Activated CD8-positive, alpha-beta memory T cell treated with anti-CD3 and anti-CD28 coated beads, Interleukin-2, amount 10 ng/mL, durations not matched to agents 7 days and 5 days (primary cell): ENCODE data around the gene PNMA8C. TPM values are rescaled to one million over a fixed set of nuclear protein-coding genes. Genes with fewer than 3 reads are reported as not detected.

Experiments used
- ATAC-seq: fragments of 150-1000 bp; cut with Tn5 transposase; one replicate; pipeline ENCODE4 v1.10.0; 2021; ENCODE audit warnings: moderate library complexity
- CTCF ChIA-PET: fragments of 350-600 bp; sonication (Branson Sonifier 250); formaldehyde crosslinking; loops from one replicate; lab custom pipeline; 2021; ENCODE audit warnings: antibody characterized with exemption; lab: Charles Lee
- DNase-seq: peaks from one replicate; pipeline ENCODE4 v3.0.0-alpha.2; 2020
- H3K27ac Mint-ChIP-seq: one replicate; pipeline ENCODE4 v1.8.0; 2021; ENCODE audit warnings: mild to moderate bottlenecking, mixed read lengths
- H3K27me3 Mint-ChIP-seq: one replicate; pipeline ENCODE4 v1.8.0; 2021; ENCODE audit warnings: mixed read lengths
- H3K36me3 Mint-ChIP-seq: one replicate; pipeline ENCODE4 v1.8.0; 2021; ENCODE audit warnings: mild to moderate bottlenecking, mixed read lengths
- H3K4me1 Mint-ChIP-seq: one replicate; pipeline ENCODE4 v1.8.0; 2021; ENCODE audit warnings: mixed read lengths
- H3K4me3 Mint-ChIP-seq: one replicate; pipeline ENCODE4 v1.8.0; 2021; ENCODE audit warnings: mild to moderate bottlenecking, moderate library complexity, mixed read lengths
- H3K9me3 Mint-ChIP-seq: one replicate; pipeline ENCODE4 v1.8.0; 2022; ENCODE audit warnings: low read depth, mixed read lengths
- total RNA-seq, 2 experiments: library from RNA; stranded (reverse); gene quantifications; one replicate each; pipeline ENCODE4 v1.2.3, GENCODE V29; 2021

PNMA8C gene
- total RNA-seq, 2 experiments from 2014 or later = not detected

- no peaks in the 10 kb centered on the region for H3K9me3 Mint-ChIP-seq
- CTCF ChIA-PET = no interaction called here
- no peaks in the 10 kb centered on the region for H3K4me1 Mint-ChIP-seq
Measured at GRCh38 chr19:46460055-46460454, 31.3 kb upstream of the PNMA8C start.

DNA sequence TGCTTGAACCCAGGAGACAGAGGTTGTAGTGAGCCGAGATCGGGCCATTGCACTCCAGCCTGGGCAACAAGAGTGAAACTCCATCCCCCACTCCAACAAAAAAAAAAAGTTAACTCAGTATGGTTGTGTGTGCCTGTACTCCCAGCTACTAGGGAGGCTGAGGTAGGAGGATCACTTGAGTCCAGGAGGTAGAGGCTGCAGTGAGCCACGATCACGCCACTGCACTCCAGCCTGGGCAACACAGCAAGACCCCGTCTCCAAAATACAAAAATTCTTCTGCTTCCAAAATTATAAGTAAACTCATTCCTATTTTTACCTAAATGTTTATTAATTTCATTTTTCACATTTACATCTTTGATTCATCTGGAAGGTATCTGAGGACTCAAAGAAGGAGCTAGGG, 28.2 kb upstream of the PNMA8C start:
- DNase-seq (no peak), ATAC-seq (no peak)
- CTCF ChIA-PET = interaction anchor here (1.0 to 1.7 kb wide), 3 partner anchors 12 to 86 kb away, joined by 3 to 5 read pairs (median 5); no protein-coding TSS in a partner anchor
- Mint-ChIP-seq H3K4me3 (no peak overlapping the region), H3K27me3 (peaks cover 21% of the 10 kb centered on the region), H3K4me1 (no peaks in the 10 kb centered on the region), H3K9me3 (no peaks in the 10 kb centered on the region), H3K27ac (no peak overlapping the region), H3K36me3 (no peaks in the 10 kb centered on the region)

More at GRCh38 chr19:46460055-46460454, 31.3 kb upstream of the PNMA8C start:
- H3K27me3 Mint-ChIP-seq = peaks cover 27% of the 10 kb centered on the region
- H3K4me3 Mint-ChIP-seq = no peak overlapping the region
- no peak for ATAC-seq
- no peak for DNase-seq
- H3K36me3 Mint-ChIP-seq = no peaks in the 10 kb centered on the region
- no peak overlapping the region for H3K27ac Mint-ChIP-seq

DNA sequence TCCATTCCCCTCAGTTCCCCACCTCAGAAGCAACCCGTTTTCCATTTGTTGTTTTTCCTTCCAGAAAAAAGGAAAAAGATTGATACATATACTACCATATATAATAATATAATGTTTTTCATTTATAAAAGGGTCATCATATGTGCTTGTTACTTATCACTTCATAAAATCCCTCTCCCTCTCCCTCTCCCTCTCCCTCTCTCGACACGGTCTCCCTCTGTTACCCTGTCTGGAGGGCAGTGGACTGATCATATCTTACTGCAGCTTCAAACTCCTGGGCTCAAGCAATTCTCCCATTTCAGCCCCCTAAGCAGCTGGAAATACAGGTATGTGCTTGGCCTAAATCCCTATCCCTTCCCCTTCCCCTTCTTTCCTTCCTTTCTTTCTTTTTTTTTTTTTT, 25.5 kb upstream of the PNMA8C start:
- ATAC-seq (no peak), DNase-seq (no peak)
- Mint-ChIP-seq H3K27me3 (peaks cover 26% of the 10 kb centered on the region), H3K9me3 (peaks cover 3% of the 10 kb centered on the region), H3K4me3 (no peak overlapping the region), H3K36me3 (peaks cover 2% of the 10 kb centered on the region), H3K27ac (no peak overlapping the region), H3K4me1 (no peaks in the 10 kb centered on the region)
- CTCF ChIA-PET = no interaction called here

DNA sequence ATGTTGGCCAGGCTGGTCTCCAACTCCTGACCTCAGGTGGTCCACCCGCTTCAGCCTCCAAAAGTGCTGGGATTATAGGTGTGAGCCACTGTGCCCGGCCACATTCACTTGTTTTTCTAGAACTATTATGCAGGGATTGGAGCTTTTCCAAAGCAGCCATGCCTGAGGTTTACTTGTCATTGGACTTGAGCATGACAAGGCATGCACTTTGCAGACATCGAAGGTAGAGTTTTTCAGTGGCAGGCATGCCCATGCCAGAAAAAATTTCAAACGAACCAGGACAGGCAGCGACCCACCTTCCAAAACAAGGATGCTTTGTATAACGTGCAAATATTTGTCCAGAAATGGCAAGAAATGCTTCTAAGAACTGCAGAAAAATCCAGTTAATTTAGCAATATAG, 24.9 kb upstream of the PNMA8C start:
- Mint-ChIP-seq H3K4me1 (no peaks in the 10 kb centered on the region), H3K27ac (no peak overlapping the region), H3K27me3 (peaks cover 28% of the 10 kb centered on the region), H3K36me3 (peaks cover 2% of the 10 kb centered on the region), H3K9me3 (peaks cover 3% of the 10 kb centered on the region), H3K4me3 (no peak overlapping the region)
- CTCF ChIA-PET = no interaction called here
- ATAC-seq = no peak
- DNase-seq = no peak

DNA sequence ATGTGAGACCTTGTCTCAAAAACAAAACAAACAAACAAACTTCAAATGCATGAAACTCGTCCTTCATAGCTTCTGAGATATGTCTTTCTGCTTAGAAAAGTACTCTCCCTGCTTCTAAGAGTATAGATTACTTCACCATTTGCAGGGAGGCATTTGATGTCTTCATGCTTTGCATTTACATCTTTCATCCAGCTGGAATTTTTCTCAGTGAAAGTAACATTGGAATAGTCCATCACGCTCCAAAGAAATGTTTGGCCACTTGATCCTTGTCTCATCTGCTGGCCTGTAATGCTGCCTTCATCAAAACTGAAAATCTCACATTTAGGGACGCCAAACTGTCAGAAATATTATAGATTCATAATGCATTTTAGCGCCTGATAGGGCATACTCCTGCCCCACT, 23.4 kb upstream of the PNMA8C start:
- H3K27ac Mint-ChIP-seq = no peak overlapping the region
- H3K36me3 Mint-ChIP-seq = peaks cover 2% of the 10 kb centered on the region
- CTCF ChIA-PET = no interaction called here
- DNase-seq (no peak), ATAC-seq (no peak)
- H3K9me3 Mint-ChIP-seq = peaks cover 3% of the 10 kb centered on the region
- H3K4me1 Mint-ChIP-seq = no peaks in the 10 kb centered on the region
- peaks cover 31% of the 10 kb centered on the region for H3K27me3 Mint-ChIP-seq
- H3K4me3 Mint-ChIP-seq = no peak overlapping the region

GRCh38 chr19:46451352-46451751, 22.6 kb upstream of the PNMA8C start:
- Mint-ChIP-seq H3K36me3 (peaks cover 2% of the 10 kb centered on the region), H3K27me3 (peaks cover 28% of the 10 kb centered on the region), H3K4me3 (no peak overlapping the region), H3K9me3 (peaks cover 3% of the 10 kb centered on the region), H3K4me1 (no peaks in the 10 kb centered on the region), H3K27ac (no peak overlapping the region)
- DNase-seq (no peak), ATAC-seq (no peak)
- CTCF ChIA-PET = no interaction called here

- Mint-ChIP-seq H3K4me1 (no peaks in the 10 kb centered on the region), H3K27me3 (peaks cover 29% of the 10 kb centered on the region), H3K9me3 (peaks cover 3% of the 10 kb centered on the region), H3K27ac (no peak overlapping the region), H3K36me3 (peaks cover 2% of the 10 kb centered on the region), H3K4me3 (no peak overlapping the region)
- no peak for ATAC-seq
- CTCF ChIA-PET = no interaction called here
- no peak for DNase-seq
Measured at GRCh38 chr19:46450737-46451136, 22.0 kb upstream of the PNMA8C start.

GRCh38 chr19:46449228-46449627, 20.5 kb upstream of the PNMA8C start:
- DNase-seq = no peak
- no peak overlapping the region for H3K4me3 Mint-ChIP-seq
- CTCF ChIA-PET = no interaction called here

DNA sequence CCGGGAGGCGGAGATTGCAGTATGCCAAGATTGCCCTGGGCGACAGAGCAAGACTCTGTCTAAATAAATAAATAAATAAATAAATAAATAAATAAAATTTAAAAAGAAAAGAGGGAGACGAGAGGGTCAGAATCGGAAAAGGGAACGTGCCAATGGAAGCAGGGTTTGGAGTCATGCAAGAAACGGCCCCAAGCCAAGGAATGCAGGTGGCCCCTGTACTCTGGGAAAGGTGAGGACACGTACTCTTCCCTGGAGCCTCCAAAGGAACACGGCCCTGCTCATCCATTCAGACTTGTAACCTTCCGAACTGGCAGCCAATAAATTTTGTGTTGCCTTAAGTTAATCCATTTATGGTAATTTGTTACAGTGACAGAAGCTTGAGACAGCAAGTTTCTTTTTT, 19.9 kb upstream of the PNMA8C start:
- DNase-seq (no peak), ATAC-seq (no peak)
- peaks cover 3% of the 10 kb centered on the region for H3K9me3 Mint-ChIP-seq
- H3K27ac Mint-ChIP-seq = no peak overlapping the region
- H3K27me3 Mint-ChIP-seq = peaks cover 29% of the 10 kb centered on the region
- peaks cover 2% of the 10 kb centered on the region for H3K36me3 Mint-ChIP-seq
- H3K4me3 Mint-ChIP-seq = no peak overlapping the region
- CTCF ChIA-PET = no interaction called here
- no peaks in the 10 kb centered on the region for H3K4me1 Mint-ChIP-seq

More at GRCh38 chr19:46449228-46449627, 20.5 kb upstream of the PNMA8C start:
- Mint-ChIP-seq H3K36me3 (peaks cover 2% of the 10 kb centered on the region), H3K27ac (no peak overlapping the region), H3K27me3 (peaks cover 29% of the 10 kb centered on the region), H3K4me1 (no peaks in the 10 kb centered on the region), H3K9me3 (peaks cover 3% of the 10 kb centered on the region)
- ATAC-seq = no peak

- H3K36me3 Mint-ChIP-seq = peaks cover 2% of the 10 kb centered on the region
- H3K4me3 Mint-ChIP-seq = no peak overlapping the region
- H3K27me3 Mint-ChIP-seq = peaks cover 29% of the 10 kb centered on the region
- ATAC-seq (no peak), DNase-seq (no peak)
- CTCF ChIA-PET = interaction anchor here (0.6 to 1.6 kb wide), 2 partner anchors 52 to 230 kb away, joined by 3 to 4 read pairs; no protein-coding TSS in a partner anchor
- H3K9me3 Mint-ChIP-seq = peaks cover 3% of the 10 kb centered on the region
- H3K4me1 Mint-ChIP-seq = no peaks in the 10 kb centered on the region
- no peak overlapping the region for H3K27ac Mint-ChIP-seq
Measured at GRCh38 chr19:46447824-46448223, 19.1 kb upstream of the PNMA8C start.

DNA sequence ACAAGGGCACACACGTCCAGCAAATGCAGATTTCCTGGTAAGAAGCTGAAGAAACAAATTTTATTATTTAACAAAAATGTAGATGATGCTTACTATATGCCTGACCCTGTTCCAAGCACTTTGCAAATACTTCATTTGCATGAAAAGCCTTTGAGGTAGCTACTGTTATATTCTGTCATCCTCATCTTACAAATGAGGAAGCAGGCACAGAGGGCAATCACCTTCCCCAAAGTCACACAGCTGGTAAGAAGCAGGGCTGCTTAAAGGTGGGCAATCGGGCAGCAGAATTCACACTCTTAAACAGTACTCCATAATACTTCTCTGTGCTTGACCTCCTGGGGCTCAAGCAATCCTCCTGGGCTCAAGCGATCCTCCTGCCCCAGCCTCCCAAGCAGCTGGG, 18.3 kb upstream of the PNMA8C start:
- peaks cover 3% of the 10 kb centered on the region for H3K9me3 Mint-ChIP-seq
- DNase-seq (no peak), ATAC-seq (no peak)
- no peak overlapping the region for H3K27ac Mint-ChIP-seq
- peaks cover 2% of the 10 kb centered on the region for H3K36me3 Mint-ChIP-seq
- peaks cover 23% of the 10 kb centered on the region for H3K27me3 Mint-ChIP-seq
- no peak overlapping the region for H3K4me3 Mint-ChIP-seq
- CTCF ChIA-PET = interaction anchor here (0.6 to 1.6 kb wide), 3 partner anchors 51 to 229 kb away, joined by 3 to 4 read pairs (median 3); no protein-coding TSS in a partner anchor
- H3K4me1 Mint-ChIP-seq = no peaks in the 10 kb centered on the region

- Mint-ChIP-seq H3K27me3 (peaks cover 20% of the 10 kb centered on the region), H3K9me3 (peaks cover 3% of the 10 kb centered on the region), H3K27ac (no peak overlapping the region), H3K4me1 (no peaks in the 10 kb centered on the region), H3K36me3 (peaks cover 2% of the 10 kb centered on the region), H3K4me3 (no peak overlapping the region)
- CTCF ChIA-PET = interaction anchor here (0.9 kb wide), 1 partner anchor 52 kb away, joined by 3 read pairs; no protein-coding TSS in a partner anchor
- DNase-seq = no peak
- no peak for ATAC-seq
Measured at GRCh38 chr19:46446021-46446420, 17.3 kb upstream of the PNMA8C start.

DNA sequence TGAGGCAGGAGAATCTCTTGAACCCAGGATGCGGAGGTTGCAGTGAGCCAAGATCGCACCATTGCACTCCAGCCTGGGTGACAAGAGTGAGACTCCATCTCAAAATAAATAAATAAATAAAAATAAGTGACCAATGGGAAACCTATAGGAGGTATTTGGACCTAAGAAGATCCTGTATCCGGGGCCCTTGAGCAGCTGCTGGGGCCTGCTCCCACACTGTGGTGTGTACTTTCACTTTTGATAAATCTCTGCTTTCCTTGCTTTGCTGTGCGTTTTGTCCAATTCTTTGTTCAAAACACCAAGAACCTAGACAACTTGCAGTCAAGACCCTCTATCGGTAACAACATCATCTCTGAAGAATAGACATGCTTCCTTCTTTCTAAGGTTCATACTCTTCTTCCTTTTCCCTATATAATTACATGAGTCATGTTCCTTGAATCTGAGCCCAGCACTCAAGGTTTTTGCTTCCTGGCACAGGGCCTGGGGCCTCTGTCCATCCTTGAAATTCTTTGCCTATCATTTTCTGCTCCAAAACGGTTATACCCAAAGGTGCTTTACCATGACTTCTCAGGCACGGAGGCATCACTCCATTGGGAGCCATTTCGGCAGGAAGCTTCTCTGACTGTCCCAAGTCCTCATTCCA, 14.2 kb upstream of the PNMA8C start:
- Mint-ChIP-seq H3K27me3 (peaks cover 13% of the 10 kb centered on the region), H3K9me3 (no peaks in the 10 kb centered on the region), H3K4me3 (no peak overlapping the region), H3K4me1 (no peaks in the 10 kb centered on the region), H3K36me3 (no peaks in the 10 kb centered on the region), H3K27ac (no peak overlapping the region)
- ATAC-seq = no peak
- no peak for DNase-seq
- CTCF ChIA-PET = no interaction called here

- Mint-ChIP-seq H3K4me3 (no peak overlapping the region), H3K36me3 (no peaks in the 10 kb centered on the region)
Measured at GRCh38 chr19:46441866-46442265, 13.1 kb upstream of the PNMA8C start.

More at GRCh38 chr19:46441866-46442265, 13.1 kb upstream of the PNMA8C start:
- DNase-seq (no peak), ATAC-seq (no peak)
- CTCF ChIA-PET = no interaction called here
- H3K27ac Mint-ChIP-seq = no peak overlapping the region
- peaks cover 8% of the 10 kb centered on the region for H3K27me3 Mint-ChIP-seq
- H3K4me1 Mint-ChIP-seq = no peaks in the 10 kb centered on the region
- no peaks in the 10 kb centered on the region for H3K9me3 Mint-ChIP-seq
